HL-60/S4 treated with phorbol 12-myristate 13-acetate at 8.2 ng/mL for 4 days and 3 days (cell line): ENCODE measurements around the gene SEC31B.

Experiments
- in situ Hi-C: fragments of 300-500 bp; cut with MboI; formaldehyde crosslinking; loops from 2 replicates; pipeline ENCODE4 v1.15.0; 2022; ENCODE audit warnings: low sequenced_read_pairs

The SEC31B gene

GRCh38 chr10:100448951-100449350, 70.7 kb downstream of the SEC31B start:
- in situ Hi-C loops = no loop called here

DNA sequence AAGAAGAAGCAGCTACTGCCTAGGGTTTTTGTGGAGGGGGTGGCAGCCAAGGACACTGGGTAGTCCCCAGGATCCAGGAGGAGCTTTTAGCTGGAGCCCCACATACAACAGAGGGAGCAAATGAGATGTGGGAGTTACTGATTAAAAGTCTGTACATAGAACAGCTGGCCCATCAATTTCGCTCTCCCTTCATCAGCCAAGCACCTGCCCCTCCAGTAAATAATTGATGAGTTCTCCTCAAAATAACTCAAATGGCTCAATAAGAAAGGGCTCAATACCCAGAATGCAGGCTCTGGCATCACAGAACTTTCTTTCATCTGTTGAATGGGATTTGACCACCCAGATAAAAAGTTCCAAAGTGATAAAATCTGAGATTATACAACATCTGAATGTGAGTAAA, 72.0 kb downstream of the SEC31B start:
- in situ Hi-C loops = no loop called here

DNA sequence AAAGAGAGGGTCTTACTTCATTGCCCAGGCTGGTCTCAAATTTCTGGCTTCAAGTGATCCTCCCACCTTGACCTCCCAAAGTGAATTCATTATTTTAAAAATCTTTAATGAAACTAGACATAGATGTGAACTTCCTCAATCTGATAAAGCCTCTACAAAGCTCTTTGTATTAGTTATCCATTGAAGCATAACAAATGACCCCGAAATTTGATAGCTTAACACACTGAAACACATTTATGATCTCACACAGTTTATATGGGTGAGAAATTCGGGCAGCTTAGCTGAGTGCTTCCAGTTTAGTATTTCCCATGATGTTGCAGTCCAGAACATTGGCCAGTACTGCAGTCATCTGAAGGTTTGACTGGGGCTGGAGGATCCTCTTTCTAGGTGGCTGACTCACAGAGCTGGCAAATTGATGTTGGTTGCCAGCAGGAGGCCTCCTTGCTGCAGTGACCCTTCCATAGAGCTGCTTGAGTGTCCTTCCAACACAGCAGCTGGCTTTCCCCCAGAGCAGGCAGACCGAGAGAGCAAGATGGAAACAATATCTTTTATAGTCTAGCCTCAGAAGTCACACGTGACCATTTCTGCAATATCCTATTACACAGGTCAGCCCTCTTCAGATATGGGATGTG, 73.4 kb downstream of the SEC31B start:
- in situ Hi-C loops = no loop called here

GRCh38 chr10:100442548-100442947, 77.1 kb downstream of the SEC31B start:
- in situ Hi-C loops = no loop called here

DNA sequence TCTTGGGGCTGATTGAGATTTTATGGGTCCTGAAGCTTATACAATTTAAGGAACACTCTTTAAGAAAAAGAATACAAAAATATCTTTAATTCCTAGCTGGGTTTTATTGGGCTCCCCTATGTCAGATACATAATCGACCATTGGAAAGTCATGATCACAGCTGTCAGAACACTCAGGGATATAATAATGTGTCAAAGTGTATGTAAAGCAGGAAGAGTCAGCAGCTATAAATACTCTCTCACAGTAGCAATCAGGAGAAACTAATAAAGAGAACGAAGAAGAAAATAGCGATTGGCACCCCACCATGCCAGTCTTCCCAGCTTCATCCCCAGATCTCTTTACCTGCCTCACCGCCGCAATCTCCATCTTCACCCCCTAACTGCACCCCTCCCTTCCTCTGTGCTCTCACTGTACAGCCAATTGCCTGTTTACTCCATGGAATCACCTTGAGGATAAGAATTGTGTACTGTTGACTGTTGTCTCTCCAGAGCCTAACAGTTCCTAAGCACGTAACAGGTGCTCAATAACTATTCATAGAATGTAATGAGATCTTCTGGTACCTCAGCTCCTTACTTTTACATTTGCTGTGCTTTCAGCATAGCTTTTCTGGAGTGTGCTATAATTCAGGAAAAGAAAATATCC, 80.9 kb downstream of the SEC31B start:
- in situ Hi-C loops = loop anchor here (10.0 kb wide), 1 partner anchor 94 kb away; the partner anchor contains the start of gene SCD
